ENCODE measurements around the gene ATF6B.

ATF6B gene

GRCh38 chr6:32167154-32167760 lies 39.2 kb upstream of the ATF6B start:
- no peak overlapping the region for H3K4me3 ChIP-seq (ENCODE audit: low read depth, low read length)
- TF ChIP-seq CTCF (IDR thresholded peaks at IDR 0.05; ENCODE audit: insufficient read depth, low read depth, low read length, missing control alignments) = no peak
- no peak for DNase-seq (ENCODE audit: low read depth)

- no peak for DNase-seq (ENCODE audit: low read depth)
- H3K4me3 ChIP-seq (ENCODE audit: low read depth, low read length) = no peak overlapping the region
- no peak for TF ChIP-seq CTCF (IDR thresholded peaks at IDR 0.05; ENCODE audit: insufficient read depth, low read depth, low read length, missing control alignments)
Observed at GRCh38 chr6:32166411-32167061, 38.5 kb upstream of the ATF6B start.

- TF ChIP-seq CTCF (IDR thresholded peaks at IDR 0.05; ENCODE audit: insufficient read depth, low read depth, low read length, missing control alignments) = no peak
- DNase-seq (ENCODE audit: low read depth) = no peak
- no peak within 1 kb of the TSS for H3K4me3 ChIP-seq (ENCODE audit: low read depth, low read length)
Observed at GRCh38 chr6:32164295-32164694, 36.2 kb upstream of the ATF6B start, which contains the start of gene EGFL8. TSS of gene EGFL8 (plus strand) at chr6:32164595. CDS start at chr6:32166166, 1,571 bp downstream.

GRCh38 chr6:32163559-32164258 lies 35.7 kb upstream of the ATF6B start:
- no peak overlapping the region for H3K4me3 ChIP-seq (ENCODE audit: low read depth, low read length)
- no peak for DNase-seq (ENCODE audit: low read depth)
- TF ChIP-seq CTCF (IDR thresholded peaks at IDR 0.05; ENCODE audit: insufficient read depth, low read depth, low read length, missing control alignments) = no peak

GRCh38 chr6:32158052-32158451 lies 30.0 kb upstream of the ATF6B start:
- DNase-seq (ENCODE audit: low read depth) = no peak
- no peak overlapping the region for H3K4me3 ChIP-seq (ENCODE audit: low read depth, low read length)
- TF ChIP-seq CTCF (IDR thresholded peaks at IDR 0.05; ENCODE audit: insufficient read depth, low read depth, low read length, missing control alignments) = no peak

- H3K4me3 ChIP-seq (ENCODE audit: low read depth, low read length) = no peak overlapping the region
- DNase-seq (ENCODE audit: low read depth) = no peak
- no peak for TF ChIP-seq CTCF (IDR thresholded peaks at IDR 0.05; ENCODE audit: insufficient read depth, low read depth, low read length, missing control alignments)
Observed at GRCh38 chr6:32156891-32157290, 28.8 kb upstream of the ATF6B start.

Data from GM12865 (cell line).